ENCODE data around the gene VSTM2L.

DNA sequence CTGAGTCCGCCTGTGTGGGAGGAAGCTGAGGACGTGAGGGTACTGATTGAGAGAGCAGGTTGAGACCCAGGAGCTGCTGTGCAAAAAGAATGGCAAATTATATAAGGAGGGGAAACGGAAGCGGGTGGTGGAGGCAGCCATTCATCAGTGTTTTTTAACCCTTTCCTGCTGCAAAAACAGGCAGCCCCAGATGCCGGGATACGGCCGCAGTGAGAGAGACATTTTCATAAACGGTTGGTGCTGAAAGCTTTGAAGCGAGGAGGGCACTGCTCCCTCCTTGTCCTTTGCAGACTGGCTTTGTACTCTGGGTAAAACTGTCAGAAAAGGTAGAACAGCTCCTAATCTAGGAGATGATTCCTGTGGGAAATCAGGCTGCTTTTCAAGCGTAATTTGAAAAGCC is 74.0 kb downstream of the VSTM2L start:
- TF ChIP-seq, protein P1, sequence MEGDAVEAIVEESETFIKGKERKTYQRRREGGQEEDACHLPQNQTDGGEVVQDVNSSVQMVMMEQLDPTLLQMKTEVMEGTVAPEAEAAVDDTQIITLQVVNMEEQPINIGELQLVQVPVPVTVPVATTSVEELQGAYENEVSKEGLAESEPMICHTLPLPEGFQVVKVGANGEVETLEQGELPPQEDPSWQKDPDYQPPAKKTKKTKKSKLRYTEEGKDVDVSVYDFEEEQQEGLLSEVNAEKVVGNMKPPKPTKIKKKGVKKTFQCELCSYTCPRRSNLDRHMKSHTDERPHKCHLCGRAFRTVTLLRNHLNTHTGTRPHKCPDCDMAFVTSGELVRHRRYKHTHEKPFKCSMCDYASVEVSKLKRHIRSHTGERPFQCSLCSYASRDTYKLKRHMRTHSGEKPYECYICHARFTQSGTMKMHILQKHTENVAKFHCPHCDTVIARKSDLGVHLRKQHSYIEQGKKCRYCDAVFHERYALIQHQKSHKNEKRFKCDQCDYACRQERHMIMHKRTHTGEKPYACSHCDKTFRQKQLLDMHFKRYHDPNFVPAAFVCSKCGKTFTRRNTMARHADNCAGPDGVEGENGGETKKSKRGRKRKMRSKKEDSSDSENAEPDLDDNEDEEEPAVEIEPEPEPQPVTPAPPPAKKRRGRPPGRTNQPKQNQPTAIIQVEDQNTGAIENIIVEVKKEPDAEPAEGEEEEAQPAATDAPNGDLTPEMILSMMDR (IDR thresholded peaks at IDR 0.05) = no peak
- no peak for TF ChIP-seq EZH2 (IDR thresholded peaks at IDR 0.05)
